HG02678 (cell line): Measurements from ENCODE around the gene MBD3L1.

ENCODE experiments used
- ATAC-seq: cut with Tn5 transposase; IDR thresholded peaks from one replicate; pipeline ENCODE4 v1.9.1; 2021; ENCODE audit warnings: mild to moderate bottlenecking, moderate library complexity; ENCODE audit not compliant: unreplicated experiment

MBD3L1 gene

DNA sequence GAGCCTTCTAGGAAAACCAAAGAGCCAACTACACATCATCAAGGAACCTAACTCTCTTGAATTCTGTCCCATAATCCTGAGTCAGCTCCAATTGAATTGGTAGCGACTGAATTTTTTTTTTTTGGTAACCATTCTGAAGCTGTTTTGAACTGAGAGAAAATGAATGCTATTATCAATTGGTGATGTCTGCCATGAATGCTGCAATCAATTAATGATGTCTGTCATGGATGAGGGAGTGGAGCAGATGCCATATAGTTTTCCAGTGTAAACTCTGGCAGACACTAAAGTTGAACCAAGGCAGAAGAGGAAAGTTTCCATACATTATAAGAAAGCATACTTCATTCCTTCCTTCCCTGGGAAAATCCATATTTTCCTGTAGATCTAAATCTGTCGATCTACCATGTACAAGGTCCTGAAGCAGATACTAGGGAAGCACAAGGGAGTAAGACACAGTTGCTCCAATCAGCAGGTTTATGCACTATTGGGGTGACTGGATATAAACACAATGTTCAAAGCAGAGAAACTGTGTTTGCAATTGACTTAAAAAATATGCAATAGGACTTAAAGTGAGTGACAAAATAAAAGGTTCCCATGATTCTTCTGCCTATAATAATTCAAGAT, 48.8 kb downstream of the MBD3L1 start:
- no peak for ATAC-seq

DNA sequence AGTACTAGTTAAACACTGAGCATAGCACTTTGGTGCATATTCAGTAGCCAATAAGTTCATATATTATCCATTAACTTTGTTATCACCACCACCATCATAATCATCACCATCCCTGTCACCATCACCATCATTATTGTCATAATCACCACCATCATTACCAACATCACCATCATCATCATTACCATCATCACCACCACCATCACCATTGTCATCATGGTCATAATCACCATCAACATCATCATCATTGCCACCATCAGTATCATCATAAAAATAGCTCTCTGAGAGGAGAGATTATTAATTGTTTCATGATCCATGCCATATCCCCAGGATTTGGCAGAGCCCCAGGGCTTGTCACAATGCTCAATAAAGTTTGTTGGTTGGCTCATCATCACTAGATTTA, 49.3 kb downstream of the MBD3L1 start:
- no peak for ATAC-seq

DNA sequence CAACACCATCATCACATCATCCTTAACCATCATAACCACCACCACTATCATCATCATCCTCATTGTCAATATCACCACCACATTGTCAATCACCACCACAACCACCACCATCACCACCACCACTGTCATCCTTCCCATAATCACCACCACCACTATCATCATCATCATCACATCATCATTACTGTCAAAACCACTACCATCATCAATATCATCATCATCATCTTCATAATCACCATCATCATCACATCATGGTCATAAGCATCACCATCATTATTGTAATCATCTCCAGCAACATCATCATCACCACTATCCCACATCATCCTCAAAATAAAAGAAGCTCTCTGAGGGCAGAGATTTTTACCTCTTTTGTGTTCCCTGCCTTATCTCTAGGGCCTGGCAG, 52.2 kb downstream of the MBD3L1 start:
- ATAC-seq = no peak

GRCh38 chr19:8887364-8887763, 55.2 kb downstream of the MBD3L1 start:
- ATAC-seq = no peak

GRCh38 chr19:8890260-8890659, 58.1 kb downstream of the MBD3L1 start:
- no peak for ATAC-seq
